Measurements from ENCODE around the gene HMGCS1.
"Not testable (repeated sequence)": the region's sequence is repeated elsewhere in the genome, so short reads cannot be mapped to it uniquely, and the experiment has no call there.

DNA sequence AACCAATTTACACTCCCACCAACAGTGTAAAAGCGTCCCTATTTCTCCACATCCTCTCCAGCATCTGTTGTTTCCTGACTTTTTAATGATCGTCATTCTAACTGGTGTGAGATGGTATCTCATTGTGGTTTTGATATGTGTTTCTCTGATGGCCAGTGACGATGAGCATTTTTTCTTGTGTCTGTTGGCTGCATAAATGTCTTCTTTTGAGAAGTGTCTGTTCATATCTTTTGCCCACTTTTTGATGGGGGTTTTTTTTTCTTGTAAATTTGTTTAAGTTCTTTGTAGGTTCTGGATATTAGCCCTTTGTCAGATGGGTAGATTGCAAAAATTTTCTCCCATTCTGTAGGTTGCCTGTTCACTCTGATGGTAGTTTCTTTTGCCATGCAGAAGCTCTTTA, 10.3 kb upstream of the HMGCS1 start:
- TF ChIP-seq, protein P1, sequence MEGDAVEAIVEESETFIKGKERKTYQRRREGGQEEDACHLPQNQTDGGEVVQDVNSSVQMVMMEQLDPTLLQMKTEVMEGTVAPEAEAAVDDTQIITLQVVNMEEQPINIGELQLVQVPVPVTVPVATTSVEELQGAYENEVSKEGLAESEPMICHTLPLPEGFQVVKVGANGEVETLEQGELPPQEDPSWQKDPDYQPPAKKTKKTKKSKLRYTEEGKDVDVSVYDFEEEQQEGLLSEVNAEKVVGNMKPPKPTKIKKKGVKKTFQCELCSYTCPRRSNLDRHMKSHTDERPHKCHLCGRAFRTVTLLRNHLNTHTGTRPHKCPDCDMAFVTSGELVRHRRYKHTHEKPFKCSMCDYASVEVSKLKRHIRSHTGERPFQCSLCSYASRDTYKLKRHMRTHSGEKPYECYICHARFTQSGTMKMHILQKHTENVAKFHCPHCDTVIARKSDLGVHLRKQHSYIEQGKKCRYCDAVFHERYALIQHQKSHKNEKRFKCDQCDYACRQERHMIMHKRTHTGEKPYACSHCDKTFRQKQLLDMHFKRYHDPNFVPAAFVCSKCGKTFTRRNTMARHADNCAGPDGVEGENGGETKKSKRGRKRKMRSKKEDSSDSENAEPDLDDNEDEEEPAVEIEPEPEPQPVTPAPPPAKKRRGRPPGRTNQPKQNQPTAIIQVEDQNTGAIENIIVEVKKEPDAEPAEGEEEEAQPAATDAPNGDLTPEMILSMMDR (conservative IDR thresholded peaks at IDR 0.05): not testable (repeated sequence)
- not testable (repeated sequence) for TF ChIP-seq ZFX (IDR thresholded peaks at IDR 0.05)

Data from C4-2B (cell line).